AG04450 (cell line): ENCODE measurements around the gene VTA1. TPM values are rescaled to one million over a fixed set of nuclear protein-coding genes. Genes with fewer than 3 reads are reported as not detected.
"Not testable (repeated sequence)": the region's sequence is repeated elsewhere in the genome, so short reads cannot be mapped to it uniquely, and the experiment has no call there.

Experiments
- CTCF ChIA-PET: fragments of 300-600, 350-600 bp; formaldehyde crosslinking; extraction: SDS; loops from one replicate; lab custom pipeline; 2022; ENCODE audit warnings: antibody characterized with exemption, inconsistent platforms; lab: Charles Lee
- POLR2A ChIA-PET: fragments of 350-600 bp; formaldehyde crosslinking; extraction: SDS; loops from one replicate; lab custom pipeline; 2021; ENCODE audit warnings: antibody characterized with exemption, inconsistent platforms; lab: Yijun Ruan, JAX
- DNase-seq: peaks from one replicate; pipeline ENCODE4 v3.0.0-alpha.2; 2011; ENCODE audit warnings: low read depth, low spot score
- H3K27ac ChIP-seq: one replicate; pipeline ENCODE4 v1.5.1; 2012; ENCODE audit warnings: low read depth, low read length, control low read depth
- H3K27me3 ChIP-seq: one replicate; pipeline ENCODE4 v1.6.0; 2012; ENCODE audit warnings: low read length; ENCODE audit not compliant: control insufficient read depth, insufficient read depth
- H3K4me3 ChIP-seq: 2 replicates; pipeline ENCODE4 v1.5.1; 2011; ENCODE audit warnings: mild to moderate bottlenecking, low read depth, low read length, control low read depth
- H3K9me3 ChIP-seq: 2 replicates; pipeline ENCODE4 v1.5.1; 2012; ENCODE audit warnings: low read length; ENCODE audit not compliant: control insufficient read depth, insufficient read depth
- CTCF ChIP-seq: IDR thresholded peaks from 2 replicates; pipeline ENCODE4 v1.5.1; 2011; ENCODE audit warnings: low read depth, low read length, control low read depth, inconsistent platforms
- polyA plus RNA-seq: library from polyadenylated mRNA; depleted of rRNA; stranded (reverse); fragments of >200 nt; gene quantifications from 2 replicates; pipeline ENCODE4 v1.2.3, GENCODE V29; 2011

The VTA1 gene
- polyA plus RNA-seq, 1 experiment: 103 TPM

- Histone ChIP-seq H3K27me3 (no peaks in the 10 kb centered on the region), H3K27ac (no peak overlapping the region), H3K4me3 (no peak overlapping the region), H3K9me3 (no peaks in the 10 kb centered on the region)
- no peak for DNase-seq
- ChIA-PET CTCF (interaction anchor here (1.4 kb wide), 1 partner anchor 27 kb away, joined by 3 read pairs; no protein-coding TSS in a partner anchor), POLR2A (no interaction called here)
- TF ChIP-seq CTCF: no peak
These were observed 8.2 kb upstream of the VTA1 start for GRCh38 chr6:142138876-142139275.

GRCh38 chr6:142141531-142141930 lies 5.5 kb upstream of the VTA1 start:
- POLR2A ChIA-PET, H3K4me3 ChIP-seq: not testable (repeated sequence)
- CTCF ChIA-PET: interaction anchor here (2.1 kb wide), 1 partner anchor 333 kb away, joined by 5 read pairs; no protein-coding TSS in a partner anchor

GRCh38 chr6:142152746-142153145 lies 5.7 kb downstream of the VTA1 start:
- TF ChIP-seq CTCF: no peak
- H3K9me3 ChIP-seq: no peaks in the 10 kb centered on the region
- no peaks in the 10 kb centered on the region for H3K27me3 ChIP-seq
- CTCF ChIA-PET: interaction anchor here (0.5 to 6.9 kb wide), 2 partner anchors 55 to 1509 kb away, joined by 3 to 68 read pairs; no protein-coding TSS in a partner anchor
- no peak overlapping the region for H3K27ac ChIP-seq
- peak; percentile 23 for DNase-seq
- POLR2A ChIA-PET: no interaction called here
- no peak overlapping the region for H3K4me3 ChIP-seq

More at GRCh38 chr6:142141531-142141930, 5.5 kb upstream of the VTA1 start:
- H3K9me3 ChIP-seq, DNase-seq, H3K27me3 ChIP-seq, H3K27ac ChIP-seq: not testable (repeated sequence)

- no peak for TF ChIP-seq CTCF
- ChIA-PET POLR2A (no interaction called here), CTCF (interaction anchor here (0.6 to 6.9 kb wide), 2 partner anchors 55 to 644 kb away, joined by 3 to 68 read pairs; no protein-coding TSS in a partner anchor)
- H3K9me3 ChIP-seq: no peaks in the 10 kb centered on the region
- H3K4me3 ChIP-seq: no peak overlapping the region
- H3K27ac ChIP-seq: no peak overlapping the region
- no peaks in the 10 kb centered on the region for H3K27me3 ChIP-seq
- DNase-seq: no peak
These were observed 6.1 kb downstream of the VTA1 start for GRCh38 chr6:142153196-142153595.

GRCh38 chr6:142154336-142154735 lies 7.3 kb downstream of the VTA1 start:
- no peak for DNase-seq
- Histone ChIP-seq H3K27me3 (no peaks in the 10 kb centered on the region), H3K4me3 (no peak overlapping the region), H3K27ac (no peak overlapping the region), H3K9me3 (no peaks in the 10 kb centered on the region)
- CTCF ChIA-PET: interaction anchor here (0.7 to 6.9 kb wide), 5 partner anchors 52 to 1910 kb away, joined by 3 to 68 read pairs (median 30); no protein-coding TSS in a partner anchor
- TF ChIP-seq CTCF: no peak
- POLR2A ChIA-PET: no interaction called here
